ENCODE results near the gene ABCC4. TPM values are rescaled to one million over a fixed set of nuclear protein-coding genes. Genes with fewer than 3 reads are reported as not detected.

The ABCC4 gene
- total and polyA plus RNA-seq, 2 experiments from 2014 or later, result 9.8 to 23.3 TPM

- Histone ChIP-seq H3K79me2 (no peaks in the 10 kb centered on the region), H3K4me3 (no peak overlapping the region), H4K20me1 (ENCODE audit: insufficient read depth, poor library complexity, severe bottlenecking) (no peaks in the 10 kb centered on the region), H3K27me3 (no peaks in the 10 kb centered on the region), H2AFZ (no peak overlapping the region), H3K36me3 (replicated peaks; ENCODE audit: insufficient read depth, low read depth) (no peaks in the 10 kb centered on the region), H3K27ac (no peak overlapping the region), H3K9me3 (ENCODE audit: low read depth) (no peaks in the 10 kb centered on the region), H3K4me2 (no peak overlapping the region), H3K4me1 (ENCODE audit: insufficient read depth) (no peaks in the 10 kb centered on the region), H3K9me2 (replicated peaks; ENCODE audit: insufficient read depth) (no peaks in the 10 kb centered on the region)
- 80% methylated on average over 2 of the region's 2 CpGs for WGBS (ENCODE audit: low lambda C conversion rate, missing lambda C conversion rate)
- no peak for DNase-seq (ENCODE audit: low spot score)
- no peak for TF ChIP-seq EZH2phosphoT487 (IDR thresholded peaks at IDR 0.05; ENCODE audit: low read depth, severe bottlenecking, unreplicated experiment)
- TF ChIP-seq CTCF (IDR thresholded peaks at IDR 0.05; ENCODE audit: poor library complexity), result no peak
- TF ChIP-seq EZH2 (IDR thresholded peaks at IDR 0.05; ENCODE audit: borderline replicate concordance), result no peak
These were observed 261.8 kb downstream of the ABCC4 start for GRCh38 chr13:95039415-95039814.

GRCh38 chr13:95038949-95039348 lies 262.3 kb downstream of the ABCC4 start:
- Histone ChIP-seq H2AFZ (no peak overlapping the region), H3K36me3 (replicated peaks; ENCODE audit: insufficient read depth, low read depth) (no peaks in the 10 kb centered on the region), H4K20me1 (ENCODE audit: insufficient read depth, poor library complexity, severe bottlenecking) (no peaks in the 10 kb centered on the region), H3K79me2 (no peaks in the 10 kb centered on the region), H3K9me2 (replicated peaks; ENCODE audit: insufficient read depth) (no peaks in the 10 kb centered on the region), H3K9me3 (ENCODE audit: low read depth) (no peaks in the 10 kb centered on the region), H3K27ac (no peak overlapping the region), H3K27me3 (no peaks in the 10 kb centered on the region), H3K4me1 (ENCODE audit: insufficient read depth) (no peaks in the 10 kb centered on the region), H3K4me2 (no peak overlapping the region), H3K4me3 (no peak overlapping the region)
- TF ChIP-seq EZH2 (IDR thresholded peaks at IDR 0.05; ENCODE audit: borderline replicate concordance) (no peak), CTCF (IDR thresholded peaks at IDR 0.05; ENCODE audit: poor library complexity) (no peak), EZH2phosphoT487 (IDR thresholded peaks at IDR 0.05; ENCODE audit: low read depth, severe bottlenecking, unreplicated experiment) (no peak)
- WGBS (ENCODE audit: low lambda C conversion rate, missing lambda C conversion rate), result 89% methylated on average over 1 of the region's 1 CpG
- no peak for DNase-seq (ENCODE audit: low spot score)

GRCh38 chr13:95035311-95036109 lies 265.7 kb downstream of the ABCC4 start:
- no peak overlapping the region for H2AFZ ChIP-seq
- WGBS (ENCODE audit: low lambda C conversion rate, missing lambda C conversion rate), result 86% methylated on average over 7 of the region's 7 CpGs
- H3K27ac ChIP-seq, result no peak overlapping the region
- no peak for DNase-seq (ENCODE audit: low spot score)
- H3K27me3 ChIP-seq, result no peaks in the 10 kb centered on the region
- no peak overlapping the region for H3K4me3 ChIP-seq
- H4K20me1 ChIP-seq (ENCODE audit: insufficient read depth, poor library complexity, severe bottlenecking), result no peaks in the 10 kb centered on the region
- H3K79me2 ChIP-seq, result no peaks in the 10 kb centered on the region
- no peaks in the 10 kb centered on the region for H3K36me3 ChIP-seq (replicated peaks; ENCODE audit: insufficient read depth, low read depth)
- no peak overlapping the region for H3K4me2 ChIP-seq
- H3K9me3 ChIP-seq (ENCODE audit: low read depth), result no peaks in the 10 kb centered on the region
- no peaks in the 10 kb centered on the region for H3K9me2 ChIP-seq (replicated peaks; ENCODE audit: insufficient read depth)
- no peaks in the 10 kb centered on the region for H3K4me1 ChIP-seq (ENCODE audit: insufficient read depth)
- no peak for TF ChIP-seq EZH2 (IDR thresholded peaks at IDR 0.05; ENCODE audit: borderline replicate concordance)
- TF ChIP-seq EZH2phosphoT487 (IDR thresholded peaks at IDR 0.05; ENCODE audit: low read depth, severe bottlenecking, unreplicated experiment), result no peak

GRCh38 chr13:95033890-95034289 lies 267.4 kb downstream of the ABCC4 start:
- H3K27me3 ChIP-seq, result no peaks in the 10 kb centered on the region

More at GRCh38 chr13:95033890-95034289, 267.4 kb downstream of the ABCC4 start:
- no peaks in the 10 kb centered on the region for H3K36me3 ChIP-seq (replicated peaks; ENCODE audit: insufficient read depth, low read depth)
- H3K9me3 ChIP-seq (ENCODE audit: low read depth), result no peaks in the 10 kb centered on the region
- no peaks in the 10 kb centered on the region for H4K20me1 ChIP-seq (ENCODE audit: insufficient read depth, poor library complexity, severe bottlenecking)
- TF ChIP-seq EZH2phosphoT487 (IDR thresholded peaks at IDR 0.05; ENCODE audit: low read depth, severe bottlenecking, unreplicated experiment) (no peak), EZH2 (IDR thresholded peaks at IDR 0.05; ENCODE audit: borderline replicate concordance) (no peak), CTCF (IDR thresholded peaks at IDR 0.05; ENCODE audit: poor library complexity) (no peak)
- H3K27ac ChIP-seq, result no peak overlapping the region
- H3K4me3 ChIP-seq, result no peak overlapping the region
- DNase-seq (ENCODE audit: low spot score), result no peak
- no peaks in the 10 kb centered on the region for H3K4me1 ChIP-seq (ENCODE audit: insufficient read depth)
- no peak overlapping the region for H3K4me2 ChIP-seq
- no peaks in the 10 kb centered on the region for H3K79me2 ChIP-seq
- H2AFZ ChIP-seq, result no peak overlapping the region
- H3K9me2 ChIP-seq (replicated peaks; ENCODE audit: insufficient read depth), result no peaks in the 10 kb centered on the region
- WGBS (ENCODE audit: low lambda C conversion rate, missing lambda C conversion rate), result 95% methylated on average over 1 of the region's 1 CpG

Measured in hepatocyte (in vitro differentiated cells).